Measurements from ENCODE around the gene SLC38A8.

SLC38A8 gene

DNA sequence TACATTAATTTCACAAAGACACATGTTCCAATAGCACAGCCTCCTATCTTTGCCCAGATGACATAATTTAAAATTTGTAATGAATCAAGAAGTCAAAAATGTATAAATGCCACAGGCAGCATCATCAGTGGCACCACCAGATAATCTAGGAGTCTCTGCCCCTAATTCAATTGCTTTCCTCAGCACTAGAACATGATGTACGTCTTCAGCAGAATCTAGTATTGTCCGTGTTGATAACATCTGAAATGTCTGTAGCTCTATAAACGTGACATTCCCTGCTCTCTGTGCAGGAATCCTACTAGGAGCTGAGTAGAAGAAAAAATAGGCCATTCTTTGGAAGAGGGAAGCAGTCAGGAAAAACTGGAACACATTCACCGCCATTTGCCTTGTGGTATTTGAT, 21.4 kb upstream of the SLC38A8 start:
- Histone ChIP-seq H2AFZ (ENCODE audit: low read depth, low read length) (no peak overlapping the region), H3K4me1 (ENCODE audit: insufficient read depth, low read length) (peaks cover 4% of the 10 kb centered on the region), H3K9me3 (ENCODE audit: low read length) (no peaks in the 10 kb centered on the region), H3K36me3 (ENCODE audit: insufficient read depth, low read length) (peaks cover 68% of the 10 kb centered on the region), H3K4me3 (ENCODE audit: low read length) (no peak overlapping the region), H3K27me3 (ENCODE audit: insufficient read depth, low read length) (no peaks in the 10 kb centered on the region)

DNA sequence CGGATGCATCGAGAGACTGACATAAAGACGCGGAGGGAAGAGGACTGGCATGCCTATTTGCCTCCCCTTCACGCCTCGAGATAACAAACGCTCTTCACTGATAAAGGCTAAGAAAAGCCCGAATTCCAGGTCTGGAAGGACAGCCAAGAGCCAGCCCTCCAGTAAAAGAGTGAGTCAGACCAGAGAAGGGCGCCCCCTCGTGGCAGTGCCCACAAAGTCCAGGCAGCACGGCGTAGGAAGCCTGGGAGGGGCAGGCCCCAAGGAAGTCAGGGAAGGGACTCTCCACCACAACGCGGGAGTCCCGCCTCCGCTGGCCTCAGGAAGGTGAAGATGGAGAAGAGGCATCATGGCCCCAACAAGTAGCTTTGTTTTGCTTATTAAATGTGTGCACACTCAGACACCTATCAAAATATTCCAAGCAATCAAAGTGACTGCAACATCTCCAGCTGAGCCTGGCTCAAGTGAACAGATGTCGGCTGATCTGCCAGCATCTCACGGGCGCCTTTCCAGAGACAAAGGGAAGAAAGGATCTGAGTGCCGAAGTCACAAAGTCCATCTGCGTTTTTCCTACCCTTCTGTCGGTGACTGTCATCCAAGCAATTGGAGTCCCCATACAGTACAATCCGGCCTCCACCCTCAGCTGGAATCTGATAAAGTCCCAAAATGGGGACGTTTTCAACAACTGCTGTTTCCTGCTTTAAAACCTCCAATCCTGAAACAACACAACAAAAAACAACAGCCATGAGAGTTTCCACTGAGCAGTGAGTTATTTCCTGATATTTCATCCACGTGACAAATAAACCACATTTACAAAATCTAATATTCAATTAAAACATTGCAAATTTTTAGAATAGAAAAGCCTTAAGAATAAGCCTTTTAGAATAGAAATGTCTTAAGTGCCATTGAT, 20.4 kb upstream of the SLC38A8 start:
- H3K36me3 ChIP-seq (ENCODE audit: insufficient read depth, low read length): peaks cover 67% of the 10 kb centered on the region
- H3K9me3 ChIP-seq (ENCODE audit: low read length): no peaks in the 10 kb centered on the region
- H2AFZ ChIP-seq (ENCODE audit: low read depth, low read length): no peak overlapping the region

DNA sequence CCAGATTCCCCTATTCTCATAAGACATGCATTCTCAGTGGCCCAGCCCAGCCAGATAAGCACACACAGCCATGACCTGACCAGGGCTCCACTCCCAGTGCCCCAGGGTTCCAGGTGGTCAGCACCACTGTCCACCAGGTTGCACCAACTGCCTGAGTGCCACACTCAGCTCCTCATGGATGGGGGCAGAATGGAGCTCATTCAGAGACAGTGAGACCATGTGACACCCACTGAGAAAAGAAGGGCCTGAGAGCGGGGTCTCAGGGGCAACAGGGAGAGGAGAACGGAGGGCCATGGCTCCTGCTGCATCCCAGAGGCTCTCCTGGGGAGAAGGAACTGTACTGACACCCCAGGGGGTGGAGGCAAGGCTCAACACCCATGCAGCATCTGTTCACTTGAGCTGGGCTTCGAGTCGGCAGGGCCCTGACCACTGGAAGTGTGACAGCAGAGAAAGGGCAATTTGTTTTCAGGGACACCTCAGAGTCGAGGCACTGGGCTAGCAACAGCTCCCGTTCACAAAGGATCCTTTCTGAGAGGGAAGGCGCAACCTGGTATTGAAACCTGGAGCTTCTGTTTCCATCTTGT, 18.7 kb upstream of the SLC38A8 start:
- H3K36me3 ChIP-seq (ENCODE audit: insufficient read depth, low read length): peaks cover 67% of the 10 kb centered on the region
- no peak overlapping the region for H3K4me3 ChIP-seq (ENCODE audit: low read length)

More for the DNA sequence above, 20.4 kb upstream of the SLC38A8 start:
- no peak overlapping the region for H3K4me3 ChIP-seq (ENCODE audit: low read length)
- H3K4me1 ChIP-seq (ENCODE audit: insufficient read depth, low read length): peaks cover 4% of the 10 kb centered on the region
- H3K27me3 ChIP-seq (ENCODE audit: insufficient read depth, low read length): no peaks in the 10 kb centered on the region

DNA sequence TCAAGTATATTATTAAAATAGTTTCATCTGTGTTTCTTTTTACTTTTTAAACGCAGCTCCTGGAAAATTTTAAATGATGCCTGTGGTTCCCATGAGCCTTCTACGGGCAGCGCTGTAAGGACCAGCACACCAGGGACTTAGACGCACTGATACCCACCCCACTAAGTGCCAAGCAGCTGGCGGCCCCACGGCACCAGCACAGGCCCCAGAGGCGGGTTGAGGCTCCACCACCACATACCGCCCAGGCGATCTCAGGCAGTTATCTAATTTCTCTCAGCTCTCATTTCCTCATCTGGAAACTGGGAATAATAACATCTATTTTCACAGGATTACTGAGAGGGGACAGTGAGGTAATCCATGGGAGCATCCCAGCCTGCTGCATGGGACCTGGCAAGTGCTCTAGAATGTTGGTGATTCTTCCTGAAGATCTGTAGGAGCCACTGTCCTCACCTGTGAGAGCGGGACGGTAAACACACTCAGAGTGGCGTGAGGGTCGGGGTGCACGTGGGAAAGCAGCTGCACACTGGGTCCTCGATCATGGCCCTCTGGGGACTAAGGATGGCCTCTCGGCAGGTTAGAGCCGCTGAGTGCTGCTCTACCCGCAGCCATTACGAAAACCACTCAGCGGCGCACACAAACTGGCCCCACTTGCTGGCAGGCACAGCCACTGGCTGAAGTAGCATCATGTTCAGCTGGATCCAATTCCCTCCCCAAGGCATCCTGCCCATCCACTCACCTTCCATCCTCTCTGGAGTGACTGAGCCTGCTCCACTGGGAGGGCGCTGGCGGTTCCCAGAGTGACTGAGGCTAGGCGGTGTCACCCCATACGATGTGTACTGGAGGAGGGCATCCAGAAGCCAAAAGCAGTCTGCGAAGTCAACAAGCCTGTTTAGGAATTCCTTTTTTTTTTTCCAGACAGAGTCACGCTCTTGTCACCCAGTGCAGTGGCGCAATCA, 17.6 kb upstream of the SLC38A8 start:
- Histone ChIP-seq H3K27me3 (ENCODE audit: insufficient read depth, low read length) (no peaks in the 10 kb centered on the region), H3K4me1 (ENCODE audit: insufficient read depth, low read length) (peaks cover 4% of the 10 kb centered on the region), H3K36me3 (ENCODE audit: insufficient read depth, low read length) (peaks cover 74% of the 10 kb centered on the region), H2AFZ (ENCODE audit: low read depth, low read length) (no peak overlapping the region), H3K4me3 (ENCODE audit: low read length) (no peak overlapping the region), H3K9me3 (ENCODE audit: low read length) (no peaks in the 10 kb centered on the region)

More for the DNA sequence above, 18.7 kb upstream of the SLC38A8 start:
- no peaks in the 10 kb centered on the region for H3K9me3 ChIP-seq (ENCODE audit: low read length)
- H3K4me1 ChIP-seq (ENCODE audit: insufficient read depth, low read length): peaks cover 4% of the 10 kb centered on the region
- no peaks in the 10 kb centered on the region for H3K27me3 ChIP-seq (ENCODE audit: insufficient read depth, low read length)
- no peak overlapping the region for H2AFZ ChIP-seq (ENCODE audit: low read depth, low read length)

DNA sequence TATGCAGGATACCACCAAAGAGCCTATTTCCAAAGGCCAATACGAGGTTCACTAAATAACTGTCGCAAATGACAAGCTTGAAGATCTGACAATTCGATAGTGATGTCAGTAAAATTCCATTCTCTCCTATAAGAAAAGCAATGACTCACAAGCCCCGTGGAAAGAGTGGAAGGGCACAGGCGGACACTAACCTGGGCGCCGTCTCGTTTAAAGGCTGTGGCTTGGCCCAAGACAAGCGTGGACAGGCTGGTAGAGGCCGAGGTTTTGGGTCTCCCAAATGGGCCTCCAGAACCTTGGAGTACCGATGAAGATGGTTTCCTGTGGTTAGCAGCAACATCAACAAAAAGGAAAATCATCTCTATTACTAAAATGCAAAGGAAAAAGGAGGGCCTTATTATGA, 16.5 kb upstream of the SLC38A8 start:
- no peak overlapping the region for H2AFZ ChIP-seq (ENCODE audit: low read depth, low read length)
- peaks cover 4% of the 10 kb centered on the region for H3K4me1 ChIP-seq (ENCODE audit: insufficient read depth, low read length)
- no peaks in the 10 kb centered on the region for H3K27me3 ChIP-seq (ENCODE audit: insufficient read depth, low read length)
- peaks cover 78% of the 10 kb centered on the region for H3K36me3 ChIP-seq (ENCODE audit: insufficient read depth, low read length)
- H3K4me3 ChIP-seq (ENCODE audit: low read length): no peak overlapping the region
- no peaks in the 10 kb centered on the region for H3K9me3 ChIP-seq (ENCODE audit: low read length)

DNA sequence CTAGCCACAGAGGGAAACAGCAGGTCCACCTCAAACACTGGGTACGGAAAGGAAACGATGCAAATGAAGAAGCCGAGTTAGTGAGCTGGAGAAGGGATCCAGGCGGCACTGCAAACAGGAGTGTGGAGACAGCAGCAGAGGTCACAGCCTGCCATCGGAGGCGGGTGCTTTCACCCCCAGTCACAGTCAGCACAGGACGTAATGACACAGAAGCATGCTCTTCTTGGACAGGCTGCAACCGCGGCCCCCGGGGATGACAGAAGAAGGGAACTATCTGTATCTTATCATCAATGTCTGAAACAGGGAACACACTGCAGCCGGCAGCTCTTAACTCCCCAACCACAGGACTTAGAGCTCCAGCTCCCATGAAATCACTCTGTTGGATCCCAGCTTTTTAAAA, 16.1 kb upstream of the SLC38A8 start:
- no peaks in the 10 kb centered on the region for H3K27me3 ChIP-seq (ENCODE audit: insufficient read depth, low read length)
- H3K36me3 ChIP-seq (ENCODE audit: insufficient read depth, low read length): peaks cover 78% of the 10 kb centered on the region

DNA sequence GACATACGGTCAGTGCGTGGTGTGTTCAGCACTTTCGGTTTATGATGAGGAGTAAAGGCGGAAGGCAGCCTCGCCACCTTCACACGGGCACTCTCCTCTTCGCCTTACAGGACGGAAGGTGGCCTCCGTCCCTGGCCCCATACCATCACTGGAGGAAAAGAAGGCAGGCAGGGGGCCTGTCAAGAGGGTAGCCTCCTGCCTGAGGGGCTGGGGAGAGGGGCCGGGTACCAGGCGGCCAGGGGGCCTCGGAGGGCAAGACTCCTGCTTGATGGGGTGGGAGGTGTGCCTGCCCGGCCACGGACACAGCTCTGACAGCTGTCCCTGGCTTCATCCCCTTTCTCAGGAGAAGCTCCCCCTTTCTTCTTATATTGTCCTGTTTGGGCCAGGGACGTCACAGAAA, 15.6 kb upstream of the SLC38A8 start:
- Histone ChIP-seq H2AFZ (ENCODE audit: low read depth, low read length) (no peak overlapping the region), H3K27me3 (ENCODE audit: insufficient read depth, low read length) (no peaks in the 10 kb centered on the region), H3K9me3 (ENCODE audit: low read length) (no peaks in the 10 kb centered on the region), H3K36me3 (ENCODE audit: insufficient read depth, low read length) (peaks cover 81% of the 10 kb centered on the region), H3K4me3 (ENCODE audit: low read length) (no peak overlapping the region), H3K4me1 (ENCODE audit: insufficient read depth, low read length) (peaks cover 4% of the 10 kb centered on the region)

More for the DNA sequence above, 16.1 kb upstream of the SLC38A8 start:
- H2AFZ ChIP-seq (ENCODE audit: low read depth, low read length): no peak overlapping the region
- H3K4me1 ChIP-seq (ENCODE audit: insufficient read depth, low read length): peaks cover 4% of the 10 kb centered on the region
- no peak overlapping the region for H3K4me3 ChIP-seq (ENCODE audit: low read length)
- no peaks in the 10 kb centered on the region for H3K9me3 ChIP-seq (ENCODE audit: low read length)

DNA sequence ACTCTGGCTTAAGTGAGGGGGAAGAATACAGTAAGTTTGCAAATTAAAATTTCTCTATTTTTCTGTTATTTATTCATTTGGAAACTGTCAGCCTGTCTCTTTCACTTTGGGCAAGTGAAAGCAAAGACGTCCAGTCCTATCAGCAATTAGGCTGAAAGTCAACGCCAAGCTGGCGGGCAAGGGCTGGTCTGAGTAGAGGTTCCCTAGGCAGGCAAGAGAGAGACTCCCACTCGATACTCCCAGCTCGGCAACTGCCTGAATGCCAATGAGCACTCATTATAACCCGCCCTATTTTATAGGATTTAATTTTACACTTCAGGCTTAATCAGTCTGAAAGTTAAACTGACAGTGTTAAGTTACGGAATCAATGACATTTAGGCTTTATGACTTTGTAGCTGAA, 14.3 kb upstream of the SLC38A8 start:
- Histone ChIP-seq H3K4me1 (ENCODE audit: insufficient read depth, low read length) (no peaks in the 10 kb centered on the region), H3K36me3 (ENCODE audit: insufficient read depth, low read length) (peaks cover 84% of the 10 kb centered on the region), H2AFZ (ENCODE audit: low read depth, low read length) (no peak overlapping the region), H3K27me3 (ENCODE audit: insufficient read depth, low read length) (no peaks in the 10 kb centered on the region), H3K4me3 (ENCODE audit: low read length) (no peak overlapping the region), H3K9me3 (ENCODE audit: low read length) (no peaks in the 10 kb centered on the region)

DNA sequence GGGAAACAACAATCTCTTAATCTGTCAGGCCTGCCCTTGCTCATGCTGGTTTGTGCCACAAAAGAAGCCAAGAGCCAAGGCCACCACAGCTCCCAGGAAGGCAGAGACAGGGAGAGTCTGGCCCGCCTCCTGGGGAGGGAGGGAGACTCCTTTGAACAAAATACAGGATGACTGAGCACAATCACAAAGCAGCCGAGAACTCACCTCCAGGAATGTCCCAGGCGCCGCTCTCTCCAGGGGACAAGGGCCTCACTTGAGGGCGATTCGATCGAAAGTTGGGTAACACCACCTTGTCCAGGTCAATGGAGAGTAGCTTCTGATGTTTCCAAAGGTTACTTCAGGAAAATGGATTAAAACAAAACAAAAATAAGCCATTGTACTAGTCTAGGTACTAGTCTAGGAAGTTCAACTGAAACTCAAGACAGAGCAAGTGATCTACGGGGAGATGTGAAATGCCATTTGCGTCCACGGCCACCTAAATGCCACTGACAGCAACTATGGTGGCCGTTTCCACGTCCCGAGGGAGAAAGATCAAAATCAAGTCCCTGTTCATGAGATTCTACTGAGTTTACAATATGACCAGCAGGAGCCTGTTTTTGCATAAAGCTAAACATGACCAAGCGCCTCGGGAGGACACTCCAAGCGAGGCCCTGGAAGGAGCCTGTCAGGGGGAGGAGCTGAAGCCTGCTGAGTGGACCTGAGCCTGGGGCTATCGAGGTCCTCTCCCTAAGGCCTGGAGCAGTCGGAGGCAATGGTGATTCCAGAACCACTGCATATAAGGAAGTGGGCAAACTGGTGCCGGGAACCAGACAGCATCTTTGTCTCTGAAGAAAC, 13.4 kb upstream of the SLC38A8 start:
- Histone ChIP-seq H2AFZ (ENCODE audit: low read depth, low read length) (no peak overlapping the region), H3K4me3 (ENCODE audit: low read length) (no peak overlapping the region), H3K36me3 (ENCODE audit: insufficient read depth, low read length) (peaks cover 77% of the 10 kb centered on the region), H3K4me1 (ENCODE audit: insufficient read depth, low read length) (no peaks in the 10 kb centered on the region), H3K9me3 (ENCODE audit: low read length) (no peaks in the 10 kb centered on the region), H3K27me3 (ENCODE audit: insufficient read depth, low read length) (no peaks in the 10 kb centered on the region)

DNA sequence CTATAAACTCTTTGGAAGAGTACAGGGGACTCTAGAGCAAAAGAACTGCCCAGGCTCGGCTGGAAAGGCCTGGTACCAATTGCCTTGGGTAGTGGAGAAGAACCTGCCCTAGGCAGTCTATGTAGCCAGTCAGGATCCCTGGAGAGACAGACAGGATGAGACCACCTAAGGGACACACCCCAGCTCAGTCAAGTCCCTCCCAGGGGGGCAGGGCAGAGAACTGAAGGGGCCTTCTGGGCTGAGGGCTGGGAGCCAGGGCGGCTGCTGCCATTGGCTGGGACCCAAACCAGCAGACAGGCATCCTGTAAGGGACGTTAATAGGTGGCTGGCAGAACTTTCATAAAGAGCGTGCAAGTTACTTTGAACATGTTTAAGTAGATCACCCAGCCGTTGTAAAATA, 12.8 kb upstream of the SLC38A8 start:
- H3K36me3 ChIP-seq (ENCODE audit: insufficient read depth, low read length): peaks cover 75% of the 10 kb centered on the region
- H3K9me3 ChIP-seq (ENCODE audit: low read length): no peaks in the 10 kb centered on the region
- H2AFZ ChIP-seq (ENCODE audit: low read depth, low read length): no peak overlapping the region
- H3K4me1 ChIP-seq (ENCODE audit: insufficient read depth, low read length): no peaks in the 10 kb centered on the region
- H3K27me3 ChIP-seq (ENCODE audit: insufficient read depth, low read length): no peaks in the 10 kb centered on the region
- H3K4me3 ChIP-seq (ENCODE audit: low read length): no peak overlapping the region

DNA sequence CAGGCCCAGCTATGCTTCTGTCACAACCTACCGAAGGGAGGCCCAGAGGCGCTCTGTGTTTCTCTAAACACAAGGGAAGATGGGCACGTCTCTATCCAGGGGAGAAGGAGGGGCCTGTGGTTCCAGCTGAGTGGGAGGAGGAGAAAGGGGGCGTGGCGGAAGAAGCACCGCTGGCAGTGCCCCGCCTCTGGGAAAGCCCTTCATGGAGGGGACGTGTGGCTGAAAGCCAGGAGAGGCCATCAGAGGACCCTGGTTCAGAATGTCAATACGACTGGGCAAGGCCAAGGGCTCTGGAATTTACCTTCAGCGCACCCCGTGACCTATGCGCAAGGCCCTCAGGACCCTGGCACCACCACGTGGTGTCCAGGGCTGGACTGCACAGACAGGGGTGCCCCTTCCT, 12.3 kb upstream of the SLC38A8 start:
- Histone ChIP-seq H2AFZ (ENCODE audit: low read depth, low read length) (no peak overlapping the region), H3K36me3 (ENCODE audit: insufficient read depth, low read length) (peaks cover 70% of the 10 kb centered on the region), H3K4me3 (ENCODE audit: low read length) (no peak overlapping the region), H3K4me1 (ENCODE audit: insufficient read depth, low read length) (no peaks in the 10 kb centered on the region), H3K9me3 (ENCODE audit: low read length) (no peaks in the 10 kb centered on the region), H3K27me3 (ENCODE audit: insufficient read depth, low read length) (no peaks in the 10 kb centered on the region)

DNA sequence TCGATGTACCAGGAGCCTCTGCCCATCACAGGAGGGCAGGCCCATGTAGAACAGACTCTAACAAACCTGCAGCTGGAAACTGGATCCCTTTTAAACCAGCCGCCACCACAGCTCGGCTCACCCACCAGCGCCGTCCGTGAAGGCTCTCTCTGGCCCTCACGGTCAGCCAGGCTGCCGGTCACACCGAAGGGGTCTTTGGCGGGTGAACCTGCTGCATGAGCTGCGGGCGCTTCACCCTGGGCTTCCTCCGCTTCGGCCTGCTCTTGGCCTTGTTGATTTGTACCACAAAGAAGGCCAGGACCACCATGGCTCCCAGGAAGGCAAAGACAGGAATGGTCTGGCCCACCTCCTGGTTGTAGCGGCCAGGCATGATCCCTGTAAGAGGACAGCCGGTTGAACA, 11.7 kb upstream of the SLC38A8 start:
- peaks cover 66% of the 10 kb centered on the region for H3K36me3 ChIP-seq (ENCODE audit: insufficient read depth, low read length)
- no peaks in the 10 kb centered on the region for H3K9me3 ChIP-seq (ENCODE audit: low read length)
- H3K4me3 ChIP-seq (ENCODE audit: low read length): no peak overlapping the region
- H3K27me3 ChIP-seq (ENCODE audit: insufficient read depth, low read length): no peaks in the 10 kb centered on the region
- H2AFZ ChIP-seq (ENCODE audit: low read depth, low read length): no peak overlapping the region
- H3K4me1 ChIP-seq (ENCODE audit: insufficient read depth, low read length): no peaks in the 10 kb centered on the region
